NCI-H1417 treated with DMSO at 0.1 percent for 48 hours (cell line): Measurements from ENCODE around the gene HSF4.

Source experiments
- DNase-seq: peaks from one replicate; lab custom pipeline; 2025; lab: John Stamatoyannopoulos, UW

Gene HSF4

DNA sequence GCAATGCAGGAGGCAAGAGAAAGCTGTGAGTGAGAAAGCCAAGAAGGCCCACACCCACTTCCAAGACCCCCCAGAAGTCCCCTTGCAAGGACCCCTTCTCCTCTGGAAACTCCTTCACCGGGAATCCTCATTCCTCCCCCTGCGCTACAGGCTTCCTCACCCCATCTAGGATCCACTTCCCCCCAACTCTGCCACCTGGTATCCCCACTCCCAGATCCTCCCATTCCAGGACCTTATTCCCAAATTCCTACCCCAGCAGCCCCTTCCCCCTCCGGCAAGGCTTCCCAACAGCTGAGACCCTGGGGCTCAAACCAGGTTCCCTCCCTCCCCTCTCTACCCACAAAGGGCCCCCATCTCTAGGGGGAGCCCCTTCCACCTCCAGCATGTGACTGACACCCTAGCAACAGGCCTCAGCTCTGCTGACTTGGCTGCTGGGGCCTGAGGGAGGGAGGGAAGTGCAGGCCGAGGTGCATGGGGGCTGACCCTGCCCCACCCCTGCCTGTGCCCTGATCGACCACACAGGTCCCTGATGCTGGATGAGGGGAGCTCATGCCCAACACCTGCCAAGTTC lies 2.1 kb downstream of the HSF4 start:
- DNase-seq, result no peak

DNA sequence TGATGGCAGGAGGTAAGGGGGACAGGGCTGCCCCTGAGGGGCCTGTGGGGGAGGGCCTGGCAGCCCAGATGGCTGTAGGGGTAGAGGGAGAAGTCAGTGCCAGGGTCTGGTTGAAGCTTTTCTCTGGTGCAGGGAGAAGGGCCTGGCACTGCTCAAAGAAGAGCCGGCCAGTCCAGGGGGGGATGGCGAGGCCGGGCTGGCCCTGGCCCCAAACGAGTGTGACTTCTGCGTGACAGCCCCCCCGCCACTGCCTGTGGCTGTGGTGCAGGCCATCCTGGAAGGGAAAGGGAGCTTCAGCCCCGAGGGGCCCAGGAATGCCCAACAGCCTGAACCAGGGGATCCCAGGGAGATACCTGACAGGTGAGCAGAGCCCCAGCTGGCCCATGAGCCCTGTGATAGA lies 3.0 kb downstream of the HSF4 start:
- DNase-seq, result no peak

GRCh38 chr16:67169011-67169451 lies 4.5 kb downstream of the HSF4 start:
- no peak for DNase-seq

DNA sequence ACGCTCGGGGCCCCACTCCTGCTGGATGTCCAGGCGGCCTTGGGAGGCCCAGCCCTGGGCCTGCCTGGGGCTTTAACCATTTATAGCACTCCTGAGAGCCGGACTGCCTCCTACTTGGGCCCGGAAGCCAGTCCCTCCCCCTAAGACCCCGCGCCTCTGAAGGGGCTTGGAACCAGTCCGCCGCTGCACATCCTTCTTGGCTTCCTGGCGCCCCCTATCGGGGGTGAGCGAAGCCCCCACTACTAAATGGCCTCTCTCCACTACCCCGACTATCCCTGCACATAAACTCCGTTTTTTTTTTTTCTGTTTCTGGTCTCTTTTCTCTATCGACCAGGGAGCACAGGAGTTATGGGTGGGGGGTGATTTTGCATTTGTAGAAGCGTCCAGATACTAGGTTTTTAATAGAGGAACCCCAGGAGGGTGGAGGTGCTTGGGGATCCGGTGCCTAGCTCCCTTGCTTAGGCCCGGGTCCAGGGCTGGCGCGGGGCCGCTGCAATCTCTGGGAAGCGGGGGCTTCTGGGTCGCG lies 5.2 kb downstream of the HSF4 start:
- no peak for DNase-seq

GRCh38 chr16:67170168-67170948 lies 5.8 kb downstream of the HSF4 start, which contains the start of gene NOL3:
NOL3 (plus strand) TSS chr16:67170538.
- no peak for DNase-seq

DNA sequence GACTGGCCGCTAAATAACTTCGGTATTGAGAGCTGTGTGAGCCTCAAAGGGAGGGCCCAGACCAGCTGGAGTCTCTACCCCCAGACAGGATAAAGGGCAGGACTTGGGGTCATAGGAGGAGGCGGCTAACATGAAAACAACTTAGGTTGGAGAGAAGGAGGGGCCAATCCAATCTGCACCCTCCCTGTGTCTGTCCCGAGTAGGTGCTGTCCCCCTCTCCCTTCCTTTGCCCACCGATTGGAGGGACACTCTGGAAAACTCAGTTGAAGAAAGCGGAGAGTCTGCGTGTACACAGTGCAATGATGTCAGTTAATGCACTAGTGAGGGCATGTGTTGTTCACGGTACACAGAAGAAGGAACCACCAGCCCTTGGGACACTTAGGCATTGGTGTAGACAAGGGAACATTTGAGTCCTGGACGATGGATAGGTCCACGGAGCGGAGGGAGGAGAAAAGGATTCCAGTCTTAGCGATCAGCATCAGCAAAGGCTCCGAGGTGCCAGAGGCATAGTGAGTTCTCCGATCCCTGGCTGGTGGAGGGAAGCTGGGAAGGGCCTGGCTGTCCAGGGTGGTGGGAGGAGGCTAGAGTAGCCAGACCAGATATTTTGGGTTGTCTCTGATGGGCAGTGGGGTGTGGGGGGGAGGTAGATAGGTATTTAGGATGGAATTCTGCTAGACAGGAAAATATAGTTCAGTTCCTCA lies 6.6 kb downstream of the HSF4 start:
- DNase-seq, result no peak

- no peak for DNase-seq
These were observed 8.8 kb downstream of the HSF4 start for GRCh38 chr16:67173323-67173722.

DNA sequence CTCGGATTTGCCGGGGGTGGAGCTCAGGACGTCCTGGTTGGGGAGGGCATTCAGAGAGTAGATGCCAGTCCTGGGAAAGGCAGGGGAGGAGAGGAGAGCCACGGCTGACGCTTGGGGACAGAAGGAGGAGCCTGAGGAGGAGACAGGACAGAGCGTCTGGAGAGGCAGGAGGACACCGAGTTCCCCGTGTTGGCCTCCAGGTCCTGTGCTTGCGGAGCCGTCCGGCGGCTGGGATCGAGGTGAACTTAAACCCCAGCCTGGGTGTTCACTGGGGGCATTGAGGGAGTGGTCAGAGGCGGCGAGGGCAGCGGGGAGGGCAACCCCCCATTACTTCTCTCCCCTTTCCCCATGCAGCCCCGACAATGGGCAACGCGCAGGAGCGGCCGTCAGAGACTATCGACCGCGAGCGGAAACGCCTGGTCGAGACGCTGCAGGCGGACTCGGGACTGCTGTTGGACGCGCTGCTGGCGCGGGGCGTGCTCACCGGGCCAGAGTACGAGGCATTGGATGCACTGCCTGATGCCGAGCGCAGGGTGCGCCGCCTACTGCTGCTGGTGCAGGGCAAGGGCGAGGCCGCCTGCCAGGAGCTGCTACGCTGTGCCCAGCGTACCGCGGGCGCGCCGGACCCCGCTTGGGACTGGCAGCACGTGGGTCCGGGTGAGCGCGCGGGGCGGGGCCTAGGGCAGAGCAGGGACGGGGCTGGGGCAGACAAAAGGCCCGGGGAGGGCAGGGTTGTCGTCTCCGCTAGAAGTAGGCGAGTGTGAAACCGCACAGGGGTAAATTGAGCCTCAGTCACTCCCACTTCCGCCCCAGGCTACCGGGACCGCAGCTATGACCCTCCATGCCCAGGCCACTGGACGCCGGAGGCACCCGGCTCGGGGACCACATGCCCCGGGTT lies 9.5 kb downstream of the HSF4 start:
- DNase-seq, result no peak

- DNase-seq, result no peak
These were observed 10.2 kb downstream of the HSF4 start for GRCh38 chr16:67174706-67175231.

- DNase-seq, result no peak
These were observed 12.1 kb downstream of the HSF4 start for GRCh38 chr16:67176662-67177061.

GRCh38 chr16:67177743-67178699 lies 13.5 kb downstream of the HSF4 start:
- peak; percentile 55 for DNase-seq

DNA sequence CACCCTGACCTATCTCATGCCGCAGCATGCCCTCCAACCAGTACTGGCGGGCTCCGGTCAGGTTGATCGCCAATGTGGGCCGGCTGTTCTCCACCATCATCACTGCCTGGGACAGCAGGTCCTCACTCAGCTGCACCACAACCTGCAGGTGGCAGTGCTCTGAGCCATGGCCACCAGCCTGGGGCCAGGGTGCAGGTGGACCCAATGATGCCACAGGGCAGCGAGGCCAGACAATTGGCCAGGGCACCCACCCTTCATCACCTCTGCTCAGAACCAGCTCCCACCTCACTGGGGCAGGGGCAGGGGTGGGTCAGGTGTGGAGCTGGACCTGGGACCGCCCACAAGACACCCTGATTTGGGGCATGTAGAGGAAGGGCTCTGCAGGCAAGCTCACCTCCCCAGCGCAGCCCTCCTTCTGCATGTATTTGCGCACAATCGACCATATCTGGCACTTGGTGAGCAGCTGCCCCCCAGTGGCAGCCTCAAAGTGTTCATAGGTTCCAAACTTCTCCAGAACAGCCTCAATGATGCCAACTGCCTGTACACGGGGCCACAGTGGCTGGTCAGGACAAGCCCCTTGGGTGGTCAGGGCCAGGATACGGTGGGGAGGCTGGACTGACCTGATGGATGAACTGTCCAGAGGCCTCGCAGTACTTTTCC lies 15.0 kb downstream of the HSF4 start:
- DNase-seq, result no peak

- no peak for DNase-seq
These were observed 15.6 kb downstream of the HSF4 start for GRCh38 chr16:67180166-67180565.

DNA sequence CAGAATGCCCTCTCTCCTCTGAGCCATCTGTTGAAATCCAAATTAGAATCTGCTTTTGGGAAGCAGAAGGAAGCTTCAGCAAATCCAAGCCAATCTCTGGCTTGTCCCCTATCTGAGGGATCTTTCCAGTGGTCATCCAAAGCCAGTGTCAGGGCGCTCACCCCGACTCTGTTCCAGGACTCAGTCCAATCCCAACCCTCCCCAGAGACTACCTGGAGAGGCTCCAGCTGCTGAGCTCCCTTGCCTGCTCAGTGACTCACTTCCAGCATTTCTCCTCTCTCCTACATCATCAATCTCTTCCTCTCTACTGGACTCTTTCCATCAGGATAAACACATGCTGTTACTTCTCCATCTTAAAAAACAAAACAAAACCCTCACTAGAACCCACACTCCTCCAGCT lies 16.8 kb downstream of the HSF4 start:
- no peak for DNase-seq

GRCh38 chr16:67182288-67182687 lies 17.7 kb downstream of the HSF4 start:
- DNase-seq, result no peak

DNA sequence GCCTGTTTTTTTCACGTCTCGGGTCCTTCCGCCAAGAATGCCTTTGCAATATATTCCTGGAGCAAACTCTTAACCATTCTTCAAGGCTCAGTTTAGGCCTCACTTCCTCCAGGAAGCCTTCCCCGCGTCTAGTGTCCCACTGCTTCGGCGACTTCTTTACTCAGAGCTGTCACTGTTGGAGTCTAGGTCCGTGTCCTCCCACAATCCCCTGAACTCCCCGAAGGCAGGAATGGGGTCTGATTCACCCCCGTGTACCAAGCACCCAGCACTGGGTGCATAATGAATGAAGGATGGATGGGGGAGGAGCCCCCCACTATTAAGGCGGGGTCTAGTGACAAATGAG lies 18.7 kb downstream of the HSF4 start:
- no peak for DNase-seq

- peak; percentile 94 for DNase-seq
These were observed 19.3 kb downstream of the HSF4 start, which contains the start of gene MATCAP1 for GRCh38 chr16:67183627-67184452. MATCAP1 (minus strand) TSS chr16:67183963; CDS start chr16:67180610, 3,353 bp downstream.

DNA sequence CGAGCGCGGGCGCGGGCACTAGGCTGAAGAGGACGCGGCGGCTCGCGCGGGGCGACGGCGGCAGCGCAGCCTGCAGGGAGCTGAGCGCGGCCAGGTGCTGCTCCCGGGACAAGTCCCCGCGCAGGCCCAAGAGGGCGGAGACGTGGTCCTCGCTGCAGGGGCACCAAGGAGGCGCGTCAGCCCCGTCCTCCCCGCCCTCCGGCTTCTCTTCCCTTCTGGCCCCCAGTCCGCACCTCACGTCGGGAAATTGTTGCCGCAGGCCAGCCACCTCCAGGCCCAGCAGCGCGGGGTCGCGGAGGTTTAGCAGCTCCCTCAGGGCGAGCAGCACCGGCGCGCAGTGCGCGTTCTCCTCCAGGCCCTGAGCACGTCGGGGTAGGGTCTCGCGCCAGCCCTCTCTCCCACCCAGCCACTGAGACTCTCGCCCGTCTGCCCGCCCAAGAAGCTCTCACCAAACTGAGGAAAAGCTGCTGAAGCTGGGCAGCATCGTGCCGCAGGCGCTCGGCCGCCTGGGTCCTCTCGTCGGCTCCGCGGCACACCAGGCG lies 20.0 kb downstream of the HSF4 start:
- DNase-seq, result no peak
